GM21737 (cell line): Measurements from ENCODE around the gene CAT.

ENCODE experiments used
- ATAC-seq: cut with Tn5 transposase; IDR thresholded peaks from one replicate; pipeline ENCODE4 v1.9.1; 2021; ENCODE audit warnings: mild to moderate bottlenecking, moderate library complexity; ENCODE audit not compliant: unreplicated experiment

CAT gene

DNA sequence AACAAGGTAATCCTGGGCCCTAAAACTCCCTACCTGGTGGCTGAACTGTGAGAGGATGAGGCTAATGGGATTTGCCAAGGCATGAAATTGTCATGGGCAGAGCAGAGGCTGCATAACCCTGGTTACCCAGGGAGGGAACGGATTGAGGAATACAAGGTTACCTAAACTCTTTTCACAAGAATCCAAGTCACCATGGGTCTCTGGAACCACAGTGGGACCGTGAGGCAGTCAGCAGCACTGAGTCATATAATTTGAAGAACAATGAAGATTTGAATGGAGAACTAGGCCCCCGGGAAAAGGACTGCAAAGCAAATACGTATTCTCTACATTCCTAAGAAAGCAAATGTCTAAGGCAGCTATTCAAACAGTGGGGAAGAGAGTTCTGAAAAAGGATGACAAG lies 19.8 kb downstream of the CAT start:
- no peak for ATAC-seq

DNA sequence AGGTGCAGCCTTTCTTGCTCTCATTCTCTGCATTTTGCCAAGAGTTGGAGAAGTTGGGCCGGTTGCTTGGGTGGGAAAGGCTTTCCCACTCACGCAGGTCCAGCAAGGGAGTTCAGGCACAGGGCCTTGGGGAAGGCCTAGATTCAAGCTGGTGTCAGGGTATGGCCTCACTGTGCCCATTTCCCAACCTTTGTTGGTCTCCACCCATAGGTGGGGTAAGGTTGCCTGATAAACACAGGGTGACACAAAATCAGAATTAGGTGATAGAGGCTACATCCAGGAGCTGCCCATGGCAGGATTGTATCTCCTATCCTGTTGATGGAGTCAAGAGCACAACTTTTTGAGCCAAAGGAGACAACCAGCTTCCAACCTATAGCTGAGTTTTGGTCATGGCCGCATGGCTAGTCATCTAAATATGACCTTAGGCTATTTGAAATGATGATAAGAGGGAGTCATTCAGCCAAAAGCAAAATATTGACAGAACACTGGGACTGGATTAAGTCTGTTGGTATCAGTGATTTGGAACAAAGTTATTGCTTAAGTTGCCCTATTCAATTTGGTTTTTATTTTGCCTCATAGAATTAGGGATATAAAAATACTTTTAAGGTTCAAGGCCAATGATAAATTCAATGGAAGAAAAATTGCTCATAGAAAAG lies 20.9 kb downstream of the CAT start:
- no peak for ATAC-seq

DNA sequence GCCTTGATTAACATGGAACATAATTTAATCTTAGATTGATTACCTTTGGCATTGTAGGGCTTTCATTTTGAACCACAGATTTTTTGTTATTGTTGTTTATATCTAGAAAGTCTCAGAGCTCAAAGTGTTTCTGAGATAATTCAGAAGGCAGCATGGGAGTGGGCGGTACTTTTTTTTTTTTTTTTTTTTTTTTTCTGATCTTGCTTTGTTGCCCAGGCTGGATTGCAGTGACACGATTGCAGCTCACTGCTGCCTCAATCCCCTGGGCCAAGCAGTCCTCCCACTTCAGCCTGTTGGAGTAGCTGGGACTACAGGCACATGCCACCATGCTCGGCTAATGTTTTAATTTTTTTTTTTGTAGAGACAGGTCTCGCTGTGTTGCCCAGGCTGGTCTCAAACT lies 21.5 kb downstream of the CAT start:
- ATAC-seq, result no peak

DNA sequence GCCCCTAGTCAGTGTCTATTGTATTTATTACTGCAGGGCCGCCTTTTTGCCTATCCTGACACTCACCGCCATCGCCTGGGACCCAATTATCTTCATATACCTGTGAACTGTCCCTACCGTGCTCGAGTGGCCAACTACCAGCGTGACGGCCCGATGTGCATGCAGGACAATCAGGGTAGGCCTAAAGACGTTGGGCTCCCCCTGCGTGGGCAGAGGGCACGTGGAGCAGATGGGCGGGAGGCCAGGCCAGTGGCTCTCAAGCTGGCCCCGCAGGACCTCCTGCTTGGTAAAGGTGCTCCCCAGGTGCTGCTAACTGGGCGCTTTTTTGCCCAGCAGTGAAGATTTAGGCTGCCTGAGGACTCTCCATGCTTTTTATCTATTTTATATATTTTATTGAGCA lies 22.5 kb downstream of the CAT start:
- ATAC-seq, result no peak

DNA sequence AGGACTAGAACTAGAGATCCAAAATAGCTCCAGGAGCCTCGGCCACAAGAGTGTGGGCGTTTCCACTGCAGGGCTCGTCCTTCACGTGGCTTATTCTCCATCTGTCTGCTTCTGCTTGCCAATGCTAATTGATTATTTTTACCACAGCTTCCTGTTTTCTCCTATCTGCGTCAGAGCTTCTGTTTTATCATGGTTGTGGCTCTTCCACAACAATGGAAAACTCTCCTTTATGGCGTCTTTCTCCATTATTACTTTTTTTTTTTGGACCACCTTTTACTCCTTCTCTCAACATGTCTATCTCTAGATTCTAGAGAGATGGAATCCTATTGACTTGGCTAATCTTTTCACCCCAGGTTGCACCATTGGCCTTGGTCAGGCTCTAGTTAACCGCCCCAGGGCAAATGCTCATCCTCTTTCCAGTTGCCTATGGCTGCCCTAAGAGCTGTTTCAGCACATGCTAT lies 25.9 kb downstream of the CAT start:
- ATAC-seq, result no peak

DNA sequence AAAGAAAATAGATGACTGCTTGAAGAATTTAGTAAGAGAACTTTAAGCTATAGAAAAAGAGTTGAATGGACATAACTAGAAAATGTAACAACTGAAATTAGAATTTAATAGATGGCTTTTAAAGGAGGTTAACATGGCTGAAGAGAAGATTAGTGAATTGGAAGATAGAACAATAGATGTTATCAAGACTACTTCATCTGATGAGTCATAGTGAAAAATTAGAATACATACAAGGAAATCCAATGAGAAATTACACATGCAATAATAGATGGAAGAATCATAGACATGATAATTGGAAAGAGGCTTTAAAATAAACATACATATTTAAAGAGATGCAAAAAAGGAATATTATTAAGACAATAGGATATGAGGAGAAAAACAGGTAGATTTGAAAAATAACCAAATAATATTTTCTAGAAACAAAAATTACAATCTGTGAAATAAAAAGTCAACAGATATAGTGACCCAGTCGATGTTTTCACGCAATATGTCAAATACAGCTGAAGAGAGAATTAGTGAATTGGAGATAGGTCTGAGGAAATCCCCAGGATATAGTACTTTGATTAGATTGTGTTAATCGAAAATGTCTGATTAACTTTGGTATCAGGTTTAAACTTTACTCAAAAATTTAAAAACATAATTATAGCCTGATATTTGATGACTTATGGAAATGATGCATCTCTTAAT lies 28.2 kb downstream of the CAT start:
- no peak for ATAC-seq

DNA sequence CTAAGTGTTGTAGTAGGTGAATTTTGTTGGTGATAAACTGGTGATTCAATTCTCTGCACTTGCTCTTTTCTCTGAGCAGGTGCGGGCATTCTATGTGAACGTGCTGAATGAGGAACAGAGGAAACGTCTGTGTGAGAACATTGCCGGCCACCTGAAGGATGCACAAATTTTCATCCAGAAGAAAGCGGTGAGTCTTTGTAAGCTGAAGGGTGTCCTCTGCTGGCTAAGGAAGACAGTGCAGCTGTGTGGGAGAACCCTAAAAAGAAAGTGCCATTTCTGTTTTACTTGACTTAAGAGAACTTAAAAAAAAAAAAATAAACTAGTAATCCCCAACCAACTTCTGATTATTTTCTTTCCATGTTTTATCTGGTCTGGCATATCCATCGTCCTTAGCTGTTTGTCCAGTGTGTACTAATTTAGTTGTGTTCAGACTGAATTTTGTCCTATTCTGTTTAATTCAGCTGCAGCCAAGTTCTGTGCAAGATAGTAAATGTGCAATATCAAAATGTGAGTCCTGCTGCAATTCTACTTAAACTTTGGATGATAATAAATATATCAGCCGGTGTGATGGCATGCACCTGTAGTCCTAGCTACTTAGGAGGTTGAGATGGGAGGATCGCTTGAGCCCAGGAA lies 29.6 kb downstream of the CAT start:
- no peak for ATAC-seq

DNA sequence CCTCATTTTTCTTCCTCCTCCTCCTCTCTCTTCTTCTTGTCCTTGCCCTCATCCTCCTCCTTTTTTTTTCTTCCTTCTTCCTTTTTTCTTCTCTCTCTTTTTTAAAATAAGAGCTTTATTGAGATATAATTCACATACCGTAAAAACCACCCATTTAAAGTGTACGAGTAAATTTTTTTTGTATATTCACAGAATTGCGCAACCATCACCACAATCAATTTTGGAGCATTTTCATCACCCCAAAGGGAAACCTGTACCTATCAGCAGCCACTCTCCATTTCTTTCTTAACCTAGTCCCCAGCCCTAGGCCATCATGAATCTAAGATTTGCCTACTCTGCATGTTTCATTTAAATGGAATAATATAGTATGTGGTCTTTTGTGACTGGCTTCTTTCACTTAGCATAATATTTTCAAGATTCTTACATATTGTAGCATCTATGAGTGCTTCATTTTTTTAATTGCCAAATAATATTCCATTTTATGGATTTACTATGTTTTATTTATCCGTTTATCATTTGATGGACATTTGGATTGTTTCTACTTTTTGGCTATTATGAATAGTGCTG lies 35.0 kb downstream of the CAT start:
- ATAC-seq, result no peak

DNA sequence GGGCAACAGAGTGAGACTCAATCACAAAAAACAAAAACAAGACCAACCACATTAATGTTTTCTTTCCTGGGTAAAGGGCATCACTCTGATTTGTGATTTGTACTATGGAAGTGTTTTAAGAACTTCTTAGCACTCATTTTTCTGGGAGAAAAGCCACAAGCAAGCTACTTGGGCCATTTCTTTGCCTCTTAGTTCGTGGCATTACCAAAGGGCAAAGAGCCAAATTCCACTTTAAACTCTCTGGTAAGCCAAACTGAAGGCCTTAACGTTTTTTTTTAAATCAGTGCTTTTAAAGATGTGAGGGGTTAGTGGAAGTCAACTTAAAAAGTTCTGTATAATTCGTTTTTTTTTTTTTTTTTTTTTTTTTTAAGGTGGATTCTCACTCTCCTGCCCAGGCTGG lies 36.9 kb downstream of the CAT start:
- no peak for ATAC-seq

DNA sequence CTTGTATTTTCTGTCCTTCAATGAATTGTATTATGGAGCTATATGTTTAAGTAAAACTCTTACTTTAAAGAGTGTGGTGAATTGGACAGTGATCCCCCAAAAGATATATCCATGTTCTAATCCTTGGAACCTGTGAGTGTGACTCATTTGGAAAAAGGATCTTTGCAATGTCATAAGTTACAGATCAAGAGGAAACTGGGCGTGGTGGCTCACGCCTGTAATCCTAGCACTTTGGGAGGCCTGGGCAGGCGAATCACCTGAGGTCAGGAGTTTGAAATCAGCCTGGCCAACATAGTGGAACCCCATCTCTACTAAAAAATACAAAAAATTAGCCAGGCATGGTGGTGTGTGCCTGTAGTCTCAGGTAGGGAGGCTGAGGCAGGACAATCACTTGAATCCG lies 38.1 kb downstream of the CAT start:
- ATAC-seq, result no peak

DNA sequence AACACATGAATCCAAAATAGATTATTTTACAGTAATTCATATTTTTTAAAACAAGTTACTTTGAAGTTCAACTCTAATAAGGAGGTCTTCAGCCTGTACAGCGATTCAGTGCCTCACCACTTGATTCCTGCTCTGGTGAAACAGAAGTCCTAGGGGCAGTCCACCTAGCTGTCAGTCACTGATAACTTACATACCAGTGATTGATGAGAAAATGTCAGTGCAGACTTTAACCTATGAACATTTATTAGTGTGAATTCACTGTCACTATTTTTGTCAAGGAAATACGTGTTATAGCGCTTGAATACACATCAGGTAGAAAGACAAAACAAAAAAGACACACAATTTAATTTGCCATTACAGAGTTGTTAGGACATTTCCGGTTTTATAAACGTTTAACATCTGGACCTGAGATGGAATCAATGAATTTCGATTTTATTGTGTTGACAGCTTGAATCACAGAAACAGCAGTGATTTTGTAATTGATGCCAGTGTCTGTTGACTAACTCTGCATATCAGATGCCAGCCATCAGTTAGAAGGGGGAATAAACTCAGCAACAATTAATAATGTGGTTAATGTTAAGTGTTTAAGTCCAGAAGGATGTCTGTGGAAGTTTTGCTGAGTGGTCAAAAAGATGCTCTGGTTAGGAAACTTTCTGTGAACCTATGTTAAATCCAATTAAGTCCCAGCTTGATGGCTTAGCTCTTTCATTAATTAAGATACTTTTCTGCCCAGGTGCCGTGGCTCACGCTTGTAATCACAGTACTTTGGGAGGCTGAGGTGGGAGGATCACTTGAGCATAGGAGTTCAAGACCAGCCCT lies 40.3 kb downstream of the CAT start:
- no peak for ATAC-seq

DNA sequence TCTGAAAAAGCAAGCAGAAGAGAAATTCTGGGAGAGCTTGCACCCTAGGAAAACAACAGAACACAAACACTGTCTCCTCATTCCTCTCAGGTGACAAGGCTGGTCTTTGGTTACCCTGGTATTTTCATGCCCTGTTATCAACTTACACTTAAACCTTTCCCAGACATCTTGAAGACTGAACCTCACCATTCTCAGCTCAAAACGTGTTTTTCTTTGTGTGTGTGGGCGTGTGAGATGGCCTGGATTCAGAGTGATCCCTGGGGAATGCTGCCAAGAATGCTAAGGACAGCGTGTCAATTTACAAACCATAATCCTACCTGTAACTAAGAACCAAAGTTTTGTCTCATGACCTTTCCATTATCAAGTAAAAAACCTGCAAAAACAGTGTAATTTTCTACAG lies 41.6 kb downstream of the CAT start:
- no peak for ATAC-seq

DNA sequence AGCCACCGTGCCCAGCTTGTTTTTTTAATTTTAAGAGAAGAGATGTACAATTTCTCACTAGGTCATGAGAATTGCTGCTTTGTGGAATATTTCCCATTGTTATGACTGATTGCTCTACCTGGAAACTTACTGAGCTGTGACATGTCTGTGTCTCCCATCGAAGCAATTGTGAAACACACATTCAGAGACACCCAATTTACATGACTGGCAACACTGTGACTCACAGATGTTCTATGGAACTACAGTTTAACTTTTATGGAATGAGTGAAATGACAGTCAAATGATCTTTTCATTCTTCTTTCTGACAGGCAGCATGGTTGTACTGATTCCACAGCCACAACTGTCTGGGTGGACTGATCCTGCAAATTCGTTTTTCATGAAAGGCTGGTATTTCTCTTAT lies 42.6 kb downstream of the CAT start:
- no peak for ATAC-seq

DNA sequence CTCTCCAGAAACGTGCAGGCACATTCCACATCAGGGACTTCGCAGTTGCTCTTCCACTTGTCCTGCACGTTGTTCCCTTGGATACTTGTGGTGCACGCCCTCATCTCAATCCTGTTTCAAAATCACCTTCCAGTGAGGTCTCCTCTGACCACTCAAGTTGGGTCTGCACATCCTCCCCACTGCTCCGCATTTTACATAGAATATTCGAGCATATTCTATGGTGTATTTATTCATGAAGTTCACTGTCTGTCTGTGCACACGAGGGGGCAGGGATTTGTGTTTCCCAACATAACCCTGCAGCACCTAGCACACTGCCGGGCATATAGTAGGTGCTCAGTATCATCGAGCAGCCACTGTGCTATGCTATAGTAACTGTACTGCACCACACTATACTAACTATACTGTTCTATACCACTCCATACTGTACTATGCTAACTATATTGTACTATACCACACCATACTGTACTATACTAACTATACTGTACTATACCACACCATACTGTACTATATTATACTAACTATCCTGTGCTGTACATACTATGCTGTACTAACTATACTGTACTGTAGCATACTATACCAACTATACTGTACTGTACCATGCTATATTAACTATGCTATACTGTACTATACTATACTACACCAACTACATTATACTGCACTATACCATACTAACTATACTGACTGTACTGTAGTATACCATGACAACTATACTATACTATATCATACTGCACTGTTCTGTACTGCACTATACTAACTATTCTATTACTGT lies 44.6 kb downstream of the CAT start:
- no peak for ATAC-seq

DNA sequence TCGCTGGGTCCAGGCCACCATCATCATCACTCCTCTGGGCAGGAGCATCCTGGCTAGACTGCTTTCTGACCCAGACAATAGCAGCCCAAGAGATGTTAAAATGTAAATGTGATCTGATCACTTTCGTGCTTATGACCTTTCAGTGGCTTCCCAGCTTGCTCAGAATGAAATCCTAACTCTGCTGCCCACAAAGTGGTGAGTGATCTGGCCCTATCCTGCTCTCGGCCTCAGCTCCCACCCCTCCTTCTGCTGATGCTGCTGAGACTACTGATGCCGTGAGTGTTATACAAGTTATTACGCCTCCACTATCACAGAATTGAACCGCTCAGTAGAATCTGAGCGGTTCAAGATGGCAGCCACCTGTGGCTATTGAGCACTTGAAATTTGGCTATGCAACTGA lies 48.7 kb downstream of the CAT start:
- ATAC-seq, result no peak

DNA sequence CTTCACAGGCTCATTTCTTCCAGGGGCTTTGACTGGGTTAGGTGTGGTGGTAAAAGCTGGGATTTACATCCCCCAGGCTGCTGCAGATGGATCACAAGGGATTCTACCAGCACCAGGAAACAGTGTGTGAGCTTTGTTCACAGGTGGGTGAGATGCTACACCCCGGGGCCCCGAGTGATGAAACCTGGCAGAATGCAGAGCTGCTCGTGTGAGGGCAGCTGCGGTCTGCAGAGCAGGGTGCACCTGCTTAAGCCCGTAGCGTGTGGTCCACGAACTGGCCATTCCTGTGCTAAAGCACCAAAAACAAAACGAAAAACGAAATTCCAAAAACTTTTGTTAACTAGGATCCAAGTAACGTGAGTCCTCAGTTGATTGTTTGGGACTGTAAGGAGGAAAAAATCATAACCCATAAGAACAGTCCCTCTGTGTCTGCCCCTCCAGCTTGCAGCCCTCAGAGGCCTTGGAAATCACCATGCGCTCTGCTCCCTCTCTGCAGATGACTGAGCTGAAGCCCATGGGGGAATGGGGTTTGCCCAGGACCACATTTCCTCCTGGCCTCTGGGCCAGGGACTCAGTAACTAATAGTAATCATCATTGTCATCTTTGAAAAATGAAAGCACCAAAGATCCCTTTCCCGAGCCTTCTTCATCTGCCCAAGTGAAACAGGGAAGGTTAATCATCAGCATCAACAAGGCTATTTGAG lies 50.3 kb downstream of the CAT start:
- no peak for ATAC-seq

DNA sequence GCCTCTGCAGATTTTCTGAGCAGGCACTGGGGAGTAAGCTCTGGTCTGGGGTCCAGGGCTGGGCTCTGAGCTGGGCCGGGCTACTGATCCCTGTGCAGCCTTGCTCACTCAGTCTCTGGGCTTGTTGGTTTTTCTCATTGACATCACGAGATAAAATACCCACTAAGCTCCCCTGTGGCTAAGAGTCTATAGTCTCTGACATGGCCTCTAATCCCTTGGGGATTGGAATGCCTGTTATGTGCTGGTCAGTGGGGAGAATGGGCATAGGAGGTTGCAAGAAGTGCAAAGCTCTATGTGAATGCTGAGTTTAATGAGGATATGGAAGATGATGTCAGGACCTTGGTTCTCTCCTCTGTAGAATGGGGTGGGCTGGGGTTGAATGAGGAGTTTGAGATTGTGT lies 51.6 kb downstream of the CAT start:
- ATAC-seq, result no peak

DNA sequence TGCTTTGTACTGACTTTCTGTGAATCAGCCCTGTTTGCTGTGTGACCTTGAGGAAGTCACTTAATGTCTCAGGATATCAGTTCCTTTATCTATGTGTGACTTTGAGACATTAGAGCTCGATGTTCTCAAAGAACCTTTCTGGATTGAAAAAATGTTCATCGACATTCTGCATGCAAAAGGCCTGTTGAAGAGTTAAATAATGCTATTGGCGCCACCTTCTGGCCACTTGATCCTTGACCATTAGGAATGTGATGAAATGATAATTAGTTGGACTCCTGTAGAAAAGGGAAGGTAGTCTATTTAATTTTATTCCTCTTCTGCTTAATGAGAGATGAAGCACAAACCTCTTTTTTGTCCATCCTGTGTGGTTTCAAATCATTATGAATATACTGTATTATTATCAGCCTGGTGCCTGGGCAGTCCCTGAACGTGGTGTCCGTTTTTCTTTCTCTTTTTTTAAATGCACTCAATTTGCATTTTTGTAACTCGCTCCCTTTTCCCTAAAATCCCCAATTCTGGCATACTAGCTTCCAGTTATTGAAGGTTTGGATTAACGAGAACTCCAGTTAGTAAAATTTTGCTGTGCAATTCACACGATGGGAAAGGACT lies 54.2 kb downstream of the CAT start:
- no peak for ATAC-seq

DNA sequence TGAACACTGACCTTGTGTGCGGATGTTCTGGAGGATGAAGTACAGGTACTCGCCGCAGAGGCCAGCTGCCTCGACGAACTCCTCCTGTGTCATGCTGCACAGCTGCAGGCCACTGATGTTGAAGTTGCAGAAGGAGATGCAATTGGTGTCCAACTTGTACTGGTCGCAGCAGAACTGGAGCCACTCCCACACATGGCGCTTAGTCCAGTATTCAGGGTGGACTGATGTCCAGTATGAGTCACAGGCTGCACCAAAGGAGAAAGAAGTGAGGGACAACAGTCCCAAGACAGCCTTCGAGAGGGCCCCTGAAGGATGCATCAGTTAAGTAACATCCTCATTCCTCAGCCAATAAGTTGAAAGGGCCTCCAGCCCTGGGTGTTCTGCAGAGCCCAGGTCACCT lies 54.7 kb downstream of the CAT start:
- no peak for ATAC-seq
